ENCODE data around the gene CAMK2D. TPM values are rescaled to one million over a fixed set of nuclear protein-coding genes. Genes with fewer than 3 reads are reported as not detected.

The CAMK2D gene
- total RNA-seq, 2 experiments from 2014 or later = 62.8 to 66.1 TPM

DNA sequence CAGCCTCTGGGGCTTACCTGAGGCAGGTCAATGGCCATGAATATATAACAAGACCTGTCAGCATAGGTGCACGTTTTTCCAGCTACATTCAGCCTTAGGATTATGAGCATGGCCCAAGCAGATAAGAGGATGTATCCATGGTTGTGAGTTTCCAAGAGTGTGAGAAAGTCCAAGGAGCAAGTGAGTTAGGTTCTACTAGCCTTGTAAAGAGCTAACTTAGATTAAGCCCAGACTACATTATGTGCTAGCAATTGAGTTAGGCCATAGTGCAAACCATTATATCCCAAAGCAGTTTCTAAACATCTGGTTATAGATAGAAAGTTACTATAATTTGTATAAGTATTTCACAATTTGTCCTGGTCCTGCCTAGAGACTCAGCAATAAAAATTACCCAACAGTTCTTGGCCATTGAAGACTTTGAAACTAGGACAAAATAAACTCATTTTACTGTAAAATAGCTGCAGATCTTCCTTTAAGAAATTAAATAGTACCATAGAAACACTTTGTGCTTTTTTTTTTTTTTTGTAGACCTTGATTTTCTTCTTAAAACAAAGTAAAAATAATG lies 312.0 kb downstream of the CAMK2D start:
- ChIA-PET POLR2A (interaction anchor here (0.6 kb wide), 1 partner anchor 48 kb away, joined by 3 read pairs; no protein-coding TSS in a partner anchor), CTCF (interaction anchor here (1.5 kb wide), 2 partner anchors 12 to 55 kb away, joined by 3 to 4 read pairs; no protein-coding TSS in a partner anchor)
- intact Hi-C loops (cut with micrococcal nuclease) = no loop called here
- Mint-ChIP-seq H3K4me1 (ENCODE audit: low read depth) (peaks cover 31% of the 10 kb centered on the region), H3K27me3 (no peaks in the 10 kb centered on the region), H3K27ac (no peak overlapping the region), H3K9me3 (peaks cover 6% of the 10 kb centered on the region), H3K4me3 (no peak overlapping the region), H3K36me3 (ENCODE audit: low read depth) (peaks cover 24% of the 10 kb centered on the region)
- DNase-seq = no peak
- TF ChIP-seq, protein P1, sequence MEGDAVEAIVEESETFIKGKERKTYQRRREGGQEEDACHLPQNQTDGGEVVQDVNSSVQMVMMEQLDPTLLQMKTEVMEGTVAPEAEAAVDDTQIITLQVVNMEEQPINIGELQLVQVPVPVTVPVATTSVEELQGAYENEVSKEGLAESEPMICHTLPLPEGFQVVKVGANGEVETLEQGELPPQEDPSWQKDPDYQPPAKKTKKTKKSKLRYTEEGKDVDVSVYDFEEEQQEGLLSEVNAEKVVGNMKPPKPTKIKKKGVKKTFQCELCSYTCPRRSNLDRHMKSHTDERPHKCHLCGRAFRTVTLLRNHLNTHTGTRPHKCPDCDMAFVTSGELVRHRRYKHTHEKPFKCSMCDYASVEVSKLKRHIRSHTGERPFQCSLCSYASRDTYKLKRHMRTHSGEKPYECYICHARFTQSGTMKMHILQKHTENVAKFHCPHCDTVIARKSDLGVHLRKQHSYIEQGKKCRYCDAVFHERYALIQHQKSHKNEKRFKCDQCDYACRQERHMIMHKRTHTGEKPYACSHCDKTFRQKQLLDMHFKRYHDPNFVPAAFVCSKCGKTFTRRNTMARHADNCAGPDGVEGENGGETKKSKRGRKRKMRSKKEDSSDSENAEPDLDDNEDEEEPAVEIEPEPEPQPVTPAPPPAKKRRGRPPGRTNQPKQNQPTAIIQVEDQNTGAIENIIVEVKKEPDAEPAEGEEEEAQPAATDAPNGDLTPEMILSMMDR (IDR thresholded peaks at IDR 0.05) = no peak
- no peak for ATAC-seq

DNA sequence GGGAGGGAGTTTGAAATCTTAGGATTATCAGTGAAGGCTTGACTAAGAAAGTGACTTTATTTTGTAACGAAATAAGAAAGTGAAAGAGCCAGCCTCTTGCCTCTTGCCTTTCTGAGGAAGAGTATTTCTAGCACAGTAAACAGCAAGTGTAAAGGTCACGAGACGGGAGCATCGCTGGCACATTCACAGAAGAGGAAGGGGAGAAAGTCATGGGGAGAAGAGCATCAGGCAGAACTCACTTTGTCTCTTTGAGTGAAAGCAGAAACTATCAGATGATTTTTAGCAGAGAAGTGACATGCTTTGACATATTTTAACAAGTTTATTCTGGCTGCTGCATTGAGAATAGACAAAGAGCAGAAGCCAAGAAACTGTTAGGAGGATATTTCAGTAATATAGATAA lies 313.8 kb downstream of the CAMK2D start:
- ATAC-seq (peak; percentile 43), DNase-seq (peak; percentile 41)
- Mint-ChIP-seq H3K4me3 (no peak overlapping the region), H3K4me1 (ENCODE audit: low read depth) (peaks cover 26% of the 10 kb centered on the region), H3K27ac (no peak overlapping the region), H3K27me3 (no peaks in the 10 kb centered on the region), H3K36me3 (ENCODE audit: low read depth) (peaks cover 13% of the 10 kb centered on the region), H3K9me3 (peaks cover 6% of the 10 kb centered on the region)
- intact Hi-C loops (cut with micrococcal nuclease) = no loop called here
- TF ChIP-seq, protein P1 (IDR thresholded peaks at IDR 0.05) = no peak
- ChIA-PET POLR2A (no interaction called here), CTCF (no interaction called here)

DNA sequence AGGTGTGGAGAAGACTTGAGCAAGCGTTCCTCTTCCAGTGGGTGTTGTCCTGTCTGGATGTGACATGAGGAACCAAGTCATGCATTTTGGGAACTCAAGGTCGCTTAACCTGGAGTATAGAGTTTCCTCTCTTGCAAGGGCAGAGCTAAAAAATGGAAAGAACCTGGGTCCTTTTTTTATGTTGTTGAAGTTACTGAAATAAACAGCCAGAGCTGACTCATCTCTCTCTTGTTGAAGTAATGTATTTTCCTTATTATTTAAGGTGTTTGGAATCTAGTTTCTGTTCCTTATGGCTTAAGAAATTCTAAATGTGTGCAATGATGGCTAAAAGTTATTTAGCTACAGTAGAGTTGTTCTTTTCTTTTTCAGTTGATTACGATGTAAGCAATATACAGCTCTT lies 314.5 kb downstream of the CAMK2D start:
- H3K27ac Mint-ChIP-seq = no peak overlapping the region
- peaks cover 26% of the 10 kb centered on the region for H3K4me1 Mint-ChIP-seq (ENCODE audit: low read depth)
- TF ChIP-seq, protein P1 (IDR thresholded peaks at IDR 0.05) = no peak
- H3K36me3 Mint-ChIP-seq (ENCODE audit: low read depth) = peaks cover 13% of the 10 kb centered on the region
- ChIA-PET CTCF (no interaction called here), POLR2A (no interaction called here)
- H3K4me3 Mint-ChIP-seq = no peak overlapping the region
- peaks cover 2% of the 10 kb centered on the region for H3K27me3 Mint-ChIP-seq
- intact Hi-C loops (cut with micrococcal nuclease) = no loop called here
- H3K9me3 Mint-ChIP-seq = peaks cover 6% of the 10 kb centered on the region
- DNase-seq (no peak), ATAC-seq (no peak)

DNA sequence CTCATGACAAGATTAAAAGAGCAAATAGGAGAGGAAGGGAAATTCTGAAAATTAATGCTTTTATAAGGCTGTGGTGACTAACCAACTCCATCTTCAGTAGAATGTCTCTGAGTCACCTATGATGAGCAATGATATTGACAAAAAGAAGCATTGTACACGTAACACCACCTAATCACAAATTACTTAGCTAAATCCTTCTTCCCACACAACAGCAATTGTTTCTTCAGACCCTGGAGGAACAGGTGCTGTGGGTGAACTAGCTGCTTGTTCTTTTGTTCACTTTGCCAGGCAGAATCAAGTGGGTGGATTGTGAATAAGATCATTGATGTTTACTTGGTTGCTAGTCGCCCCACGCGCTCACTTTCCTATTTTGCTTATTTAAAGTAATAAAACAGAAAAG lies 315.5 kb downstream of the CAMK2D start:
- Mint-ChIP-seq H3K4me1 (ENCODE audit: low read depth) (peaks cover 26% of the 10 kb centered on the region), H3K27ac (peak overlapping the region; percentile 74), H3K27me3 (peaks cover 2% of the 10 kb centered on the region), H3K4me3 (no peak overlapping the region), H3K9me3 (peaks cover 6% of the 10 kb centered on the region), H3K36me3 (ENCODE audit: low read depth) (peaks cover 4% of the 10 kb centered on the region)
- POLR2A ChIA-PET = no interaction called here
- ATAC-seq = peak; percentile 71
- DNase-seq = no peak
- intact Hi-C loops (cut with micrococcal nuclease) = no loop called here
- TF ChIP-seq, protein P1 (IDR thresholded peaks at IDR 0.05) = no peak
- CTCF ChIA-PET = no interaction called here

DNA sequence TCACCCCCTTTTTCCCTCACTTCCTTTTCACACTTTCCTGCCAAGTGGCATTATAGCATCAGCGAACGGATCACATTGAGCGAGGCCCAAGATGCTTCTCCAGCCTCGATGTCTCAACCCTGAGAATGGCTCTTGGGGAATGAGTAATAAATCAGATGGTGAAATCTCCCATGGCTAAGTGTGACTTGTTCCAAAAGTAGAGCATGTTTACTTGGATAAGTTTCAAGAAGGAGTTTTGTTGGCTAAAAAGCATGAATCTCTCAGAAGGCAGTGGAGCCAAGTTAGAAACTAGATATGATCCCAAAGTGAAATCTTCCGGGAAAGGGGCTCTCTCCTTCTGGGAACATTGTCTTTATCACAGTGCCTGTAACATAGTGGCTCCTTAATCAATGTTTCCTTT lies 316.3 kb downstream of the CAMK2D start:
- CTCF ChIA-PET = no interaction called here
- Mint-ChIP-seq H3K27ac (peak overlapping the region; percentile 74), H3K4me3 (no peak overlapping the region), H3K4me1 (ENCODE audit: low read depth) (peaks cover 26% of the 10 kb centered on the region), H3K36me3 (ENCODE audit: low read depth) (peaks cover 4% of the 10 kb centered on the region), H3K27me3 (peaks cover 2% of the 10 kb centered on the region), H3K9me3 (peaks cover 6% of the 10 kb centered on the region)
- no peak for DNase-seq
- ATAC-seq = no peak
- intact Hi-C loops (cut with micrococcal nuclease) = no loop called here
- TF ChIP-seq, protein P1 (IDR thresholded peaks at IDR 0.05) = no peak
- POLR2A ChIA-PET = no interaction called here
